Suprapubic skin (tissue), 4 donors: ENCODE measurements around the gene RGL4. TPM values are rescaled to one million over a fixed set of nuclear protein-coding genes. Genes with fewer than 3 reads are reported as not detected.

Experiments used
- DNase-seq, 2 donors: peaks; one replicate each; pipeline ENCODE4 v3.0.0-alpha.2; 2019; ENCODE audit warnings: low spot score in 2 of 2
- H3K27ac ChIP-seq: fragments of 200-600 bp; sonication (generic); one replicate; pipeline ENCODE4 v1.5.1; 2019
- H3K27me3 ChIP-seq: fragments of 200-600 bp; sonication (generic); one replicate; pipeline ENCODE4 v1.5.1; 2019
- H3K36me3 ChIP-seq: fragments of 200-600 bp; sonication (generic); one replicate; pipeline ENCODE4 v1.5.1; 2019
- H3K4me1 ChIP-seq: fragments of 200-600 bp; sonication (generic); one replicate; pipeline ENCODE4 v1.5.1; 2019
- H3K4me3 ChIP-seq: fragments of 200-600 bp; sonication (generic); one replicate; pipeline ENCODE4 v1.5.1; 2019; ENCODE audit warnings: mild to moderate bottlenecking
- H3K9me3 ChIP-seq: fragments of 200-600 bp; sonication (generic); one replicate; pipeline ENCODE4 v1.5.1; 2019
- CTCF ChIP-seq, 2 donors: fragments of 200-600 bp in 1 of 2; fragments of 450-650 bp in 1 of 2; sonication (generic) in 1 of 2; IDR thresholded peaks; one replicate each; pipeline ENCODE4 v1.5.1; 2016 to 2019; ENCODE audit warnings: antibody characterized with exemption in 2 of 2, mild to moderate bottlenecking in 1 of 2, moderate library complexity in 1 of 2
- EP300 ChIP-seq: sonication (generic); formaldehyde crosslinking; IDR thresholded peaks from one replicate; pipeline ENCODE4 v1.6.1; 2017; ENCODE audit warnings: antibody characterized with exemption
- POLR2A ChIP-seq, 2 donors: fragments of 450-650 bp; IDR thresholded peaks; one replicate each; pipeline ENCODE4 v1.6.1; 2017; ENCODE audit warnings: antibody characterized with exemption in 2 of 2, mild to moderate bottlenecking in 2 of 2, moderate library complexity in 2 of 2
- POLR2AphosphoS5 ChIP-seq, 3 donors: sonication (generic); formaldehyde crosslinking; IDR thresholded peaks; one replicate each; pipeline ENCODE4 v1.6.1; 2017; ENCODE audit warnings: antibody characterized with exemption in 3 of 3
- WGBS: methylation state at CpG from one replicate; pipeline ENCODE4 v1.1.5; 2018; 5-methylcytosine and 5-hydroxymethylcytosine counted together
- total RNA-seq, 4 donors: library from RNA; depleted of rRNA; stranded (reverse); fragments of >200 nt; gene quantifications; one replicate each; pipeline ENCODE4 v1.1.0, GENCODE V29; 2016

The RGL4 gene
- total RNA-seq, 4 donors from 2014 or later: not detected

GRCh38 chr22:23688121-23688520, 2.7 kb upstream of the RGL4 start:
- WGBS: 89% methylated on average over 10 of the region's 10 CpGs
- no peak overlapping the region for H3K27ac ChIP-seq
- no peak overlapping the region for H3K4me3 ChIP-seq
- H3K36me3 ChIP-seq: peaks cover 26% of the 10 kb centered on the region
- TF ChIP-seq POLR2AphosphoS5 (IDR thresholded peaks at IDR 0.05) (no peak), CTCF (IDR thresholded peaks at IDR 0.05) (no peak), POLR2A (IDR thresholded peaks at IDR 0.05) (no peak), EP300 (no peak)
- no peaks in the 10 kb centered on the region for H3K9me3 ChIP-seq
- no peaks in the 10 kb centered on the region for H3K27me3 ChIP-seq
- peaks cover 8% of the 10 kb centered on the region for H3K4me1 ChIP-seq
- DNase-seq: no peak

GRCh38 chr22:23688571-23688970, 2.2 kb upstream of the RGL4 start:
- 100% methylated on average over 1 of the region's 9 CpGs for WGBS
- no peaks in the 10 kb centered on the region for H3K27me3 ChIP-seq
- H3K9me3 ChIP-seq: no peaks in the 10 kb centered on the region
- DNase-seq: no peak
- H3K27ac ChIP-seq: no peak overlapping the region
- H3K4me1 ChIP-seq: peaks cover 8% of the 10 kb centered on the region
- peaks cover 26% of the 10 kb centered on the region for H3K36me3 ChIP-seq
- no peak for TF ChIP-seq CTCF (IDR thresholded peaks at IDR 0.05)
- no peak for TF ChIP-seq EP300
- no peak for TF ChIP-seq POLR2AphosphoS5 (IDR thresholded peaks at IDR 0.05)
- no peak for TF ChIP-seq POLR2A (IDR thresholded peaks at IDR 0.05)
- H3K4me3 ChIP-seq: no peak overlapping the region

GRCh38 chr22:23689414-23689813, 1.4 kb upstream of the RGL4 start:
- Histone ChIP-seq H3K27me3 (no peaks in the 10 kb centered on the region), H3K9me3 (no peaks in the 10 kb centered on the region), H3K4me3 (no peak overlapping the region), H3K36me3 (peaks cover 30% of the 10 kb centered on the region), H3K4me1 (peaks cover 8% of the 10 kb centered on the region), H3K27ac (no peak overlapping the region)
- TF ChIP-seq POLR2A (IDR thresholded peaks at IDR 0.05) (no peak), CTCF (IDR thresholded peaks at IDR 0.05) (no peak), POLR2AphosphoS5 (IDR thresholded peaks at IDR 0.05) (no peak), EP300 (no peak)
- WGBS: 90% methylated on average over 7 of the region's 7 CpGs
- DNase-seq: no peak

GRCh38 chr22:23691748-23692423, 1.1 kb downstream of the RGL4 start:
- no peaks in the 10 kb centered on the region for H3K9me3 ChIP-seq
- TF ChIP-seq POLR2AphosphoS5 (IDR thresholded peaks at IDR 0.05) (no peak), POLR2A (IDR thresholded peaks at IDR 0.05) (no peak), CTCF (IDR thresholded peaks at IDR 0.05) (no peak), EP300 (no peak)
- no peak for DNase-seq
- H3K27ac ChIP-seq: no peak overlapping the region
- H3K36me3 ChIP-seq: peaks cover 46% of the 10 kb centered on the region
- H3K27me3 ChIP-seq: no peaks in the 10 kb centered on the region
- H3K4me3 ChIP-seq: no peak overlapping the region
- 92% methylated on average over 12 of the region's 12 CpGs for WGBS
- no peaks in the 10 kb centered on the region for H3K4me1 ChIP-seq

- WGBS: 94% methylated on average over 4 of the region's 12 CpGs
- no peak for TF ChIP-seq POLR2A (IDR thresholded peaks at IDR 0.05)
- no peak for TF ChIP-seq EP300
- no peak for TF ChIP-seq CTCF (IDR thresholded peaks at IDR 0.05)
- no peak for TF ChIP-seq POLR2AphosphoS5 (IDR thresholded peaks at IDR 0.05)
- H3K4me3 ChIP-seq: no peak overlapping the region
- no peaks in the 10 kb centered on the region for H3K4me1 ChIP-seq
- H3K9me3 ChIP-seq: no peaks in the 10 kb centered on the region
- DNase-seq: no peak
- H3K27me3 ChIP-seq: no peaks in the 10 kb centered on the region
- H3K36me3 ChIP-seq: peaks cover 53% of the 10 kb centered on the region
- H3K27ac ChIP-seq: no peak overlapping the region
These were observed 1.9 kb downstream of the RGL4 start for GRCh38 chr22:23692598-23693291.
